ENCODE measurements around the gene DSTN.

DNA sequence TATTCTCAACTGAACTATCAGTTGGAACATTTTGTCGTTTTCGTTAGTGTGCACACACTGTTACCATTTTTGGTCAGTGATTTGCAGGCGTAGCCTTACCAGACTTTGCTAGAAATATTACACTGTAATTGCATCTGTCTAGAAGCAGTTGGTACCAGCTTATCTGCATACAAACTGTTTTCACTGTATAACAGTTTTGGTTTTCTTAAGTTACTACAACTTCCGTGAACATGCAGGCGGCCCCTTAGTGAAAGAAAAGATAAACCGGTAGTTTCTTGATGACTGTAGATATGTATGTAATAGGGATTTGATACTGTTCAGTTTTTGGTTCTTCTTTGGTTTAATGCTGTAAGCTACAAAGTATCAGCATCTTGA lies 1.3 kb downstream of the DSTN start:
- TF ChIP-seq POLR2A (IDR thresholded peaks at IDR 0.05; ENCODE audit: low read depth, low read length) (no peak), POLR2AphosphoS5 (IDR thresholded peaks at IDR 0.05; ENCODE audit: low read depth, low read length) (no peak)
